NCI-H1694 (cell line): ENCODE measurements around the gene MAPRE3.

Source experiments
- DNase-seq: peaks from one replicate; lab custom pipeline; 2025; lab: John Stamatoyannopoulos, UW

MAPRE3 gene

GRCh38 chr2:26983746-26984145 lies 13.3 kb downstream of the MAPRE3 start:
- no peak for DNase-seq

- DNase-seq = no peak
Observed at GRCh38 chr2:26985807-26986206, 15.4 kb downstream of the MAPRE3 start.

GRCh38 chr2:26986576-26986975 lies 16.1 kb downstream of the MAPRE3 start:
- DNase-seq = no peak

GRCh38 chr2:26988058-26988860 lies 17.8 kb downstream of the MAPRE3 start:
- DNase-seq = no peak

- no peak for DNase-seq
Observed at GRCh38 chr2:26989156-26989555, 18.7 kb downstream of the MAPRE3 start.

GRCh38 chr2:26991717-26992116 lies 21.3 kb downstream of the MAPRE3 start:
- no peak for DNase-seq

- DNase-seq = no peak
Observed at GRCh38 chr2:26993768-26994167, 23.3 kb downstream of the MAPRE3 start.

GRCh38 chr2:26994983-26995382 lies 24.5 kb downstream of the MAPRE3 start:
- no peak for DNase-seq

GRCh38 chr2:26997394-26997793 lies 27.0 kb downstream of the MAPRE3 start:
- no peak for DNase-seq

GRCh38 chr2:26998323-26998722 lies 27.9 kb downstream of the MAPRE3 start:
- DNase-seq = no peak

GRCh38 chr2:27000228-27000627 lies 29.8 kb downstream of the MAPRE3 start:
- DNase-seq = no peak

GRCh38 chr2:27000995-27001394 lies 30.6 kb downstream of the MAPRE3 start:
- DNase-seq = no peak

GRCh38 chr2:27001950-27002349 lies 31.5 kb downstream of the MAPRE3 start:
- no peak for DNase-seq

GRCh38 chr2:27003007-27003406 lies 32.6 kb downstream of the MAPRE3 start:
- no peak for DNase-seq

- no peak for DNase-seq
Observed at GRCh38 chr2:27003857-27004256, 33.4 kb downstream of the MAPRE3 start.

GRCh38 chr2:27006602-27007415 lies 36.4 kb downstream of the MAPRE3 start:
- no peak for DNase-seq

- no peak for DNase-seq
Observed at GRCh38 chr2:27007416-27008374, 37.3 kb downstream of the MAPRE3 start.

GRCh38 chr2:27008678-27009077 lies 38.2 kb downstream of the MAPRE3 start:
- DNase-seq = no peak

- no peak for DNase-seq
Observed at GRCh38 chr2:27009083-27009482, 38.6 kb downstream of the MAPRE3 start.

- DNase-seq = no peak
Observed at GRCh38 chr2:27009716-27010115, 39.3 kb downstream of the MAPRE3 start.

GRCh38 chr2:27010139-27010538 lies 39.7 kb downstream of the MAPRE3 start:
- no peak for DNase-seq

- no peak for DNase-seq
Observed at GRCh38 chr2:27013738-27014137, 43.3 kb downstream of the MAPRE3 start.
